Mucosa of stomach (tissue), 1 donor: ENCODE data around the gene C10orf67.

Source experiments
- H3K27me3 ChIP-seq: one replicate; pipeline ENCODE4 v1.7.0; 2013; ENCODE audit warnings: mild to moderate bottlenecking, low read length; ENCODE audit not compliant: control insufficient read depth, insufficient read depth
- H3K36me3 ChIP-seq: one replicate; pipeline ENCODE4 v1.7.0; 2013; ENCODE audit warnings: low read length; ENCODE audit not compliant: control insufficient read depth, insufficient read depth
- H3K4me1 ChIP-seq: one replicate; pipeline ENCODE4 v1.7.0; 2013; ENCODE audit warnings: mild to moderate bottlenecking, low read length; ENCODE audit not compliant: control insufficient read depth, insufficient read depth
- H3K4me3 ChIP-seq: one replicate; pipeline ENCODE4 v1.7.0; 2013; ENCODE audit warnings: low read length
- H3K9ac ChIP-seq: one replicate; pipeline ENCODE4 v1.7.0; 2013; ENCODE audit warnings: mild to moderate bottlenecking, low read length, moderate library complexity
- H3K9me3 ChIP-seq: one replicate; pipeline ENCODE4 v1.7.0; 2013; ENCODE audit warnings: mild to moderate bottlenecking, low read length, moderate library complexity; ENCODE audit not compliant: control insufficient read depth
- donor health status: Pancreatic carcinoma.

Gene C10orf67

GRCh38 chr10:23189024-23189423, 155.6 kb downstream of the C10orf67 start:
- Histone ChIP-seq H3K4me1 (no peaks in the 10 kb centered on the region), H3K4me3 (no peak overlapping the region), H3K27me3 (peaks cover 32% of the 10 kb centered on the region), H3K9me3 (no peaks in the 10 kb centered on the region), H3K9ac (no peak overlapping the region), H3K36me3 (no peaks in the 10 kb centered on the region)

- no peaks in the 10 kb centered on the region for H3K36me3 ChIP-seq
- H3K4me3 ChIP-seq: no peak overlapping the region
- no peak overlapping the region for H3K9ac ChIP-seq
- H3K9me3 ChIP-seq: no peaks in the 10 kb centered on the region
- H3K4me1 ChIP-seq: no peaks in the 10 kb centered on the region
- peaks cover 21% of the 10 kb centered on the region for H3K27me3 ChIP-seq
Measured at GRCh38 chr10:23187155-23187554, 157.4 kb downstream of the C10orf67 start.

GRCh38 chr10:23186697-23187096, 157.9 kb downstream of the C10orf67 start:
- no peaks in the 10 kb centered on the region for H3K9me3 ChIP-seq
- H3K27me3 ChIP-seq: peaks cover 19% of the 10 kb centered on the region
- no peak overlapping the region for H3K4me3 ChIP-seq
- no peaks in the 10 kb centered on the region for H3K36me3 ChIP-seq
- H3K9ac ChIP-seq: no peak overlapping the region
- H3K4me1 ChIP-seq: no peaks in the 10 kb centered on the region

- Histone ChIP-seq H3K36me3 (no peaks in the 10 kb centered on the region), H3K27me3 (peaks cover 14% of the 10 kb centered on the region), H3K9ac (no peak overlapping the region), H3K9me3 (no peaks in the 10 kb centered on the region), H3K4me3 (no peak overlapping the region), H3K4me1 (no peaks in the 10 kb centered on the region)
Measured at GRCh38 chr10:23186178-23186577, 158.4 kb downstream of the C10orf67 start.

GRCh38 chr10:23174977-23175512, 169.6 kb downstream of the C10orf67 start:
- Histone ChIP-seq H3K4me3 (no peak overlapping the region), H3K4me1 (no peaks in the 10 kb centered on the region), H3K9me3 (no peaks in the 10 kb centered on the region), H3K36me3 (no peaks in the 10 kb centered on the region), H3K9ac (no peak overlapping the region), H3K27me3 (peaks cover 45% of the 10 kb centered on the region)

GRCh38 chr10:23174074-23174976, 170.3 kb downstream of the C10orf67 start:
- Histone ChIP-seq H3K4me3 (no peak overlapping the region), H3K9me3 (no peaks in the 10 kb centered on the region), H3K4me1 (no peaks in the 10 kb centered on the region), H3K36me3 (no peaks in the 10 kb centered on the region), H3K27me3 (peaks cover 45% of the 10 kb centered on the region), H3K9ac (no peak overlapping the region)

- H3K9me3 ChIP-seq: no peaks in the 10 kb centered on the region
- H3K27me3 ChIP-seq: peaks cover 45% of the 10 kb centered on the region
- H3K4me3 ChIP-seq: no peak overlapping the region
- no peaks in the 10 kb centered on the region for H3K4me1 ChIP-seq
- no peak overlapping the region for H3K9ac ChIP-seq
- H3K36me3 ChIP-seq: no peaks in the 10 kb centered on the region
Measured at GRCh38 chr10:23173214-23174073, 171.2 kb downstream of the C10orf67 start.

- H3K9me3 ChIP-seq: no peaks in the 10 kb centered on the region
- no peak overlapping the region for H3K9ac ChIP-seq
- H3K27me3 ChIP-seq: peaks cover 45% of the 10 kb centered on the region
- no peaks in the 10 kb centered on the region for H3K4me1 ChIP-seq
- H3K36me3 ChIP-seq: no peaks in the 10 kb centered on the region
- no peak overlapping the region for H3K4me3 ChIP-seq
Measured at GRCh38 chr10:23172429-23173213, 172.0 kb downstream of the C10orf67 start.

GRCh38 chr10:23171232-23171876, 173.2 kb downstream of the C10orf67 start:
- no peak overlapping the region for H3K4me3 ChIP-seq
- no peaks in the 10 kb centered on the region for H3K4me1 ChIP-seq
- no peaks in the 10 kb centered on the region for H3K9me3 ChIP-seq
- H3K9ac ChIP-seq: no peak overlapping the region
- H3K36me3 ChIP-seq: no peaks in the 10 kb centered on the region
- peaks cover 45% of the 10 kb centered on the region for H3K27me3 ChIP-seq

GRCh38 chr10:23158370-23158769, 186.2 kb downstream of the C10orf67 start:
- no peak overlapping the region for H3K9ac ChIP-seq
- H3K4me1 ChIP-seq: no peaks in the 10 kb centered on the region
- no peak overlapping the region for H3K4me3 ChIP-seq
- no peaks in the 10 kb centered on the region for H3K9me3 ChIP-seq
- peaks cover 5% of the 10 kb centered on the region for H3K27me3 ChIP-seq
- no peaks in the 10 kb centered on the region for H3K36me3 ChIP-seq

GRCh38 chr10:23157691-23158369, 186.8 kb downstream of the C10orf67 start:
- Histone ChIP-seq H3K9me3 (no peaks in the 10 kb centered on the region), H3K27me3 (peaks cover 5% of the 10 kb centered on the region), H3K9ac (no peak overlapping the region), H3K4me3 (no peak overlapping the region), H3K4me1 (no peaks in the 10 kb centered on the region), H3K36me3 (no peaks in the 10 kb centered on the region)
